GM18870 (cell line): ENCODE measurements around the gene C8B.

ENCODE experiments used
- ATAC-seq: cut with Tn5 transposase; IDR thresholded peaks from one replicate; pipeline ENCODE4 v1.9.1; 2021; ENCODE audit warnings: moderate library complexity; ENCODE audit not compliant: unreplicated experiment

Gene C8B

GRCh38 chr1:56904663-56905397 is 61.0 kb downstream of the C8B start:
- no peak for ATAC-seq

GRCh38 chr1:56903778-56904177 is 62.0 kb downstream of the C8B start:
- no peak for ATAC-seq

- no peak for ATAC-seq
Measured at GRCh38 chr1:56901716-56902115, 64.1 kb downstream of the C8B start.

- no peak for ATAC-seq
Measured at GRCh38 chr1:56898879-56899278, 66.9 kb downstream of the C8B start.

GRCh38 chr1:56898005-56898373 is 67.8 kb downstream of the C8B start:
- no peak for ATAC-seq

- no peak for ATAC-seq
Measured at GRCh38 chr1:56897150-56898004, 68.4 kb downstream of the C8B start.

- ATAC-seq = no peak
Measured at GRCh38 chr1:56894014-56894413, 71.8 kb downstream of the C8B start.

- ATAC-seq = no peak
Measured at GRCh38 chr1:56890229-56890628, 75.6 kb downstream of the C8B start.

- no peak for ATAC-seq
Measured at GRCh38 chr1:56881417-56881816, 84.4 kb downstream of the C8B start.

GRCh38 chr1:56880774-56881173 is 85.0 kb downstream of the C8B start:
- ATAC-seq = no peak
